ENCODE results near the gene ACOX1.

The ACOX1 gene

GRCh38 chr17:76014925-76015261, 35.9 kb upstream of the ACOX1 start:
- H3K27ac ChIP-seq (ENCODE audit: insufficient read depth in 1 of 2, low read depth in 1 of 2, low read length in 2 of 2, poor library complexity in 1 of 2, severe bottlenecking in 2 of 2): no peak overlapping the region
- ChIA-PET CTCF (interaction anchor here (0.5 to 13.9 kb wide), 26 partner anchors 8 to 265 kb away, joined by 3 to 183 read pairs (median 4); partner anchors contain the start of genes CDK3 and FBF1), POLR2A (interaction anchor here (0.5 kb wide), 1 partner anchor 61 kb away, joined by 3 read pairs; no protein-coding TSS in a partner anchor)
- H3K27me3 ChIP-seq (replicated peaks in 2 of 5; ENCODE audit: control insufficient read depth in 4 of 5, insufficient read depth in 5 of 5, low read length in 4 of 5): no peaks in the 10 kb centered on the region
- no peak for DNase-seq
- peaks cover 0 to 10% (median 3%) of the 10 kb centered on the region in 4 experiments for H3K4me1 ChIP-seq (ENCODE audit: control extremely low read depth in 1 of 4, control insufficient read depth in 4 of 4, insufficient read depth in 4 of 4, low read length in 3 of 4)
- H3K36me3 ChIP-seq (ENCODE audit: control insufficient read depth in 4 of 4, insufficient read depth in 4 of 4, low read length in 3 of 4): peaks cover 0 to 3% (median 1%) of the 10 kb centered on the region in 4 experiments
- no peak overlapping the region for H3K4me3 ChIP-seq (ENCODE audit: control insufficient read depth in 1 of 7, extremely low read depth in 1 of 7, insufficient read depth in 4 of 7, low read depth in 2 of 7, low read length in 6 of 7)
- WGBS (ENCODE audit: insufficient coverage): 89% methylated on average over 24 of the region's 26 CpGs
- no peaks in the 10 kb centered on the region for H3K9me3 ChIP-seq (ENCODE audit: control extremely low read depth in 1 of 5, control insufficient read depth in 4 of 5, insufficient read depth in 2 of 5, low read depth in 1 of 5, low read length in 4 of 5)

GRCh38 chr17:76014100-76014924, 35.3 kb upstream of the ACOX1 start:
- no peak overlapping the region for H3K4me3 ChIP-seq (ENCODE audit: control insufficient read depth in 1 of 7, extremely low read depth in 1 of 7, insufficient read depth in 4 of 7, low read depth in 2 of 7, low read length in 6 of 7)
- peaks cover 0 to 3% (median 1%) of the 10 kb centered on the region in 4 experiments for H3K36me3 ChIP-seq (ENCODE audit: control insufficient read depth in 4 of 4, insufficient read depth in 4 of 4, low read length in 3 of 4)
- POLR2A ChIA-PET: interaction anchor here (0.5 to 0.7 kb wide), 2 partner anchors 43 to 61 kb away, joined by 3 to 4 read pairs; no protein-coding TSS in a partner anchor
- no peaks in the 10 kb centered on the region for H3K27me3 ChIP-seq (replicated peaks in 2 of 5; ENCODE audit: control insufficient read depth in 4 of 5, insufficient read depth in 5 of 5, low read length in 4 of 5)
- H3K27ac ChIP-seq (ENCODE audit: insufficient read depth in 1 of 2, low read depth in 1 of 2, low read length in 2 of 2, poor library complexity in 1 of 2, severe bottlenecking in 2 of 2): no peak overlapping the region
- peak; percentile 67 to 86 (median 80) for DNase-seq
- CTCF ChIA-PET: interaction anchor here (0.5 to 13.9 kb wide), 33 partner anchors 9 to 275 kb away, joined by 3 to 183 read pairs (median 4); partner anchors contain the start of genes CDK3, FBF1 and SRP68
- peaks cover 0 to 7% (median 3%) of the 10 kb centered on the region in 4 experiments for H3K4me1 ChIP-seq (ENCODE audit: control extremely low read depth in 1 of 4, control insufficient read depth in 4 of 4, insufficient read depth in 4 of 4, low read length in 3 of 4)
- H3K9me3 ChIP-seq (ENCODE audit: control extremely low read depth in 1 of 5, control insufficient read depth in 4 of 5, insufficient read depth in 2 of 5, low read depth in 1 of 5, low read length in 4 of 5): no peaks in the 10 kb centered on the region
- 37% methylated on average over 18 of the region's 19 CpGs for WGBS (ENCODE audit: insufficient coverage)

GRCh38 chr17:76013377-76013932, 34.5 kb upstream of the ACOX1 start:
- ChIA-PET CTCF (interaction anchor here (0.8 to 13.9 kb wide), 23 partner anchors 10 to 276 kb away, joined by 3 to 183 read pairs (median 4); partner anchors contain the start of genes CDK3 and SRP68), POLR2A (no interaction called here)
- no peak overlapping the region for H3K27ac ChIP-seq (ENCODE audit: insufficient read depth in 1 of 2, low read depth in 1 of 2, low read length in 2 of 2, poor library complexity in 1 of 2, severe bottlenecking in 2 of 2)
- H3K4me1 ChIP-seq (ENCODE audit: control extremely low read depth in 1 of 4, control insufficient read depth in 4 of 4, insufficient read depth in 4 of 4, low read length in 3 of 4): peaks cover 0 to 6% (median 3%) of the 10 kb centered on the region in 4 experiments
- WGBS (ENCODE audit: insufficient coverage): 93% methylated on average over 13 of the region's 15 CpGs
- peaks cover 0 to 3% (median 1%) of the 10 kb centered on the region in 4 experiments for H3K36me3 ChIP-seq (ENCODE audit: control insufficient read depth in 4 of 4, insufficient read depth in 4 of 4, low read length in 3 of 4)
- no peaks in the 10 kb centered on the region for H3K9me3 ChIP-seq (ENCODE audit: control extremely low read depth in 1 of 5, control insufficient read depth in 4 of 5, insufficient read depth in 2 of 5, low read depth in 1 of 5, low read length in 4 of 5)
- H3K27me3 ChIP-seq (replicated peaks in 2 of 5; ENCODE audit: control insufficient read depth in 4 of 5, insufficient read depth in 5 of 5, low read length in 4 of 5): no peaks in the 10 kb centered on the region
- no peak for DNase-seq
- no peak overlapping the region for H3K4me3 ChIP-seq (ENCODE audit: control insufficient read depth in 1 of 7, extremely low read depth in 1 of 7, insufficient read depth in 4 of 7, low read depth in 2 of 7, low read length in 6 of 7)

- 92% methylated on average over 5 of the region's 5 CpGs for WGBS (ENCODE audit: insufficient coverage)
- DNase-seq: no peak
- peaks cover 0 to 6% (median 3%) of the 10 kb centered on the region in 4 experiments for H3K4me1 ChIP-seq (ENCODE audit: control extremely low read depth in 1 of 4, control insufficient read depth in 4 of 4, insufficient read depth in 4 of 4, low read length in 3 of 4)
- no peak overlapping the region for H3K27ac ChIP-seq (ENCODE audit: insufficient read depth in 1 of 2, low read depth in 1 of 2, low read length in 2 of 2, poor library complexity in 1 of 2, severe bottlenecking in 2 of 2)
- no peak overlapping the region for H3K4me3 ChIP-seq (ENCODE audit: control insufficient read depth in 1 of 7, extremely low read depth in 1 of 7, insufficient read depth in 4 of 7, low read depth in 2 of 7, low read length in 6 of 7)
- H3K27me3 ChIP-seq (replicated peaks in 2 of 5; ENCODE audit: control insufficient read depth in 4 of 5, insufficient read depth in 5 of 5, low read length in 4 of 5): no peaks in the 10 kb centered on the region
- ChIA-PET CTCF (interaction anchor here (0.7 to 13.9 kb wide), 8 partner anchors 9 to 269 kb away, joined by 3 to 183 read pairs (median 4); partner anchors contain the start of gene CDK3), POLR2A (no interaction called here)
- H3K36me3 ChIP-seq (ENCODE audit: control insufficient read depth in 4 of 4, insufficient read depth in 4 of 4, low read length in 3 of 4): peaks cover 0 to 5% (median 0%) of the 10 kb centered on the region in 4 experiments
- no peaks in the 10 kb centered on the region for H3K9me3 ChIP-seq (ENCODE audit: control extremely low read depth in 1 of 5, control insufficient read depth in 4 of 5, insufficient read depth in 2 of 5, low read depth in 1 of 5, low read length in 4 of 5)
Observed at GRCh38 chr17:76011951-76012350, 33.0 kb upstream of the ACOX1 start.

GRCh38 chr17:76009969-76010661, 31.1 kb upstream of the ACOX1 start:
- DNase-seq: no peak
- Histone ChIP-seq H3K9me3 (ENCODE audit: control extremely low read depth in 1 of 5, control insufficient read depth in 4 of 5, insufficient read depth in 2 of 5, low read depth in 1 of 5, low read length in 4 of 5) (no peaks in the 10 kb centered on the region), H3K4me1 (ENCODE audit: control extremely low read depth in 1 of 4, control insufficient read depth in 4 of 4, insufficient read depth in 4 of 4, low read length in 3 of 4) (peaks cover 0 to 14% (median 8%) of the 10 kb centered on the region in 4 experiments), H3K27ac (ENCODE audit: insufficient read depth in 1 of 2, low read depth in 1 of 2, low read length in 2 of 2, poor library complexity in 1 of 2, severe bottlenecking in 2 of 2) (no peak overlapping the region), H3K4me3 (ENCODE audit: control insufficient read depth in 1 of 7, extremely low read depth in 1 of 7, insufficient read depth in 4 of 7, low read depth in 2 of 7, low read length in 6 of 7) (no peak overlapping the region), H3K27me3 (replicated peaks in 2 of 5; ENCODE audit: control insufficient read depth in 4 of 5, insufficient read depth in 5 of 5, low read length in 4 of 5) (no peaks in the 10 kb centered on the region), H3K36me3 (ENCODE audit: control insufficient read depth in 4 of 4, insufficient read depth in 4 of 4, low read length in 3 of 4) (peaks cover 0 to 6% (median 3%) of the 10 kb centered on the region in 4 experiments)
- POLR2A ChIA-PET: interaction anchor here (0.6 kb wide), 1 partner anchor 76 kb away, joined by 4 read pairs; no protein-coding TSS in a partner anchor
- 89% methylated on average over 20 of the region's 21 CpGs for WGBS (ENCODE audit: insufficient coverage)
- CTCF ChIA-PET: interaction anchor here (0.6 to 13.9 kb wide), 14 partner anchors 8 to 210 kb away, joined by 3 to 183 read pairs (median 4); partner anchors contain the start of gene CDK3

- Histone ChIP-seq H3K36me3 (ENCODE audit: control insufficient read depth in 4 of 4, insufficient read depth in 4 of 4, low read length in 3 of 4) (peaks cover 0 to 13% (median 3%) of the 10 kb centered on the region in 4 experiments), H3K9me3 (ENCODE audit: control extremely low read depth in 1 of 5, control insufficient read depth in 4 of 5, insufficient read depth in 2 of 5, low read depth in 1 of 5, low read length in 4 of 5) (no peaks in the 10 kb centered on the region), H3K4me3 (ENCODE audit: control insufficient read depth in 1 of 7, extremely low read depth in 1 of 7, insufficient read depth in 4 of 7, low read depth in 2 of 7, low read length in 6 of 7) (no peak overlapping the region), H3K27ac (ENCODE audit: insufficient read depth in 1 of 2, low read depth in 1 of 2, low read length in 2 of 2, poor library complexity in 1 of 2, severe bottlenecking in 2 of 2) (no peak overlapping the region), H3K4me1 (ENCODE audit: control extremely low read depth in 1 of 4, control insufficient read depth in 4 of 4, insufficient read depth in 4 of 4, low read length in 3 of 4) (peaks cover 0 to 13% (median 9%) of the 10 kb centered on the region in 4 experiments), H3K27me3 (replicated peaks in 2 of 5; ENCODE audit: control insufficient read depth in 4 of 5, insufficient read depth in 5 of 5, low read length in 4 of 5) (no peaks in the 10 kb centered on the region)
- no peak for DNase-seq
- ChIA-PET POLR2A (interaction anchor here (1.1 kb wide), 1 partner anchor 113 kb away, joined by 3 read pairs; the partner anchor contains the start of gene TRIM65), CTCF (interaction anchor here (0.6 to 14.8 kb wide), 13 partner anchors 7 to 209 kb away, joined by 3 to 183 read pairs (median 4); partner anchors contain the start of genes CDK3 and MRPL38)
- WGBS (ENCODE audit: insufficient coverage): 96% methylated on average over 19 of the region's 20 CpGs
Observed at GRCh38 chr17:76009447-76009846, 30.5 kb upstream of the ACOX1 start.

All from common myeloid progenitor, CD34-positive (primary cell).